Measurements from ENCODE around the gene MYBPC2.
"Not testable (repeated sequence)": the region's sequence is repeated elsewhere in the genome, so short reads cannot be mapped to it uniquely, and the experiment has no call there.

MYBPC2 gene

GRCh38 chr19:50435221-50435620 is 2.5 kb downstream of the MYBPC2 start:
- Histone ChIP-seq H3K36me3 (no peaks in the 10 kb centered on the region), H3K27ac (no peak overlapping the region), H3K9me3 (no peaks in the 10 kb centered on the region), H3K27me3 (peaks cover 5 to 70% of the 10 kb centered on the region in 2 donors), H3K4me3 (no peak overlapping the region), H3K4me1 (peaks cover 5 to 16% (median 15%) of the 10 kb centered on the region in 4 donors)
- DNase-seq, result no peak
- intact Hi-C loops (cut with DNase I; ENCODE audit: low total_unique reads), result no loop called here
- no peak for TF ChIP-seq CTCF (IDR thresholded peaks at IDR 0.05)

- no peaks in the 10 kb centered on the region for H3K9me3 ChIP-seq
- no peak overlapping the region for H3K27ac ChIP-seq
- no peaks in the 10 kb centered on the region for H3K36me3 ChIP-seq
- DNase-seq, result no peak
- no peak for TF ChIP-seq CTCF (IDR thresholded peaks at IDR 0.05)
- intact Hi-C loops (cut with DNase I; ENCODE audit: low total_unique reads), result no loop called here
- H3K4me1 ChIP-seq, result peaks cover 5 to 16% (median 15%) of the 10 kb centered on the region in 4 donors
- no peak overlapping the region for H3K4me3 ChIP-seq
- peaks cover 5 to 66% of the 10 kb centered on the region in 2 donors for H3K27me3 ChIP-seq
These were observed 2.9 kb downstream of the MYBPC2 start for GRCh38 chr19:50435627-50436026.

- no peaks in the 10 kb centered on the region for H3K4me1 ChIP-seq
- no peak overlapping the region for H3K4me3 ChIP-seq
- DNase-seq, result no peak
- H3K27ac ChIP-seq, result no peak overlapping the region
- no peak for TF ChIP-seq CTCF (IDR thresholded peaks at IDR 0.05)
- peaks cover 0 to 44% of the 10 kb centered on the region in 2 donors for H3K27me3 ChIP-seq
- intact Hi-C loops (cut with DNase I; ENCODE audit: low total_unique reads), result no loop called here
- no peaks in the 10 kb centered on the region for H3K9me3 ChIP-seq
- no peaks in the 10 kb centered on the region for H3K36me3 ChIP-seq
These were observed 5.3 kb downstream of the MYBPC2 start for GRCh38 chr19:50437862-50438449.

GRCh38 chr19:50439130-50439529 is 6.4 kb downstream of the MYBPC2 start:
- not testable (repeated sequence) for H3K36me3 ChIP-seq

GRCh38 chr19:50444059-50444458 is 11.4 kb downstream of the MYBPC2 start:
- no peak for DNase-seq
- no peak overlapping the region for H3K27ac ChIP-seq
- no peaks in the 10 kb centered on the region for H3K9me3 ChIP-seq
- no peaks in the 10 kb centered on the region for H3K4me1 ChIP-seq
- no peak overlapping the region for H3K4me3 ChIP-seq
- no peaks in the 10 kb centered on the region for H3K36me3 ChIP-seq
- H3K27me3 ChIP-seq, result peaks cover 0 to 4% of the 10 kb centered on the region in 2 donors
- TF ChIP-seq CTCF (IDR thresholded peaks at IDR 0.05), result no peak
- intact Hi-C loops (cut with DNase I; ENCODE audit: low total_unique reads), result no loop called here

More at GRCh38 chr19:50439130-50439529, 6.4 kb downstream of the MYBPC2 start:
- H3K4me1 ChIP-seq; H3K4me3 ChIP-seq; H3K27ac ChIP-seq; intact Hi-C loops (cut with DNase I; ENCODE audit: low total_unique reads); H3K9me3 ChIP-seq; DNase-seq: not testable (repeated sequence)
- H3K27me3 ChIP-seq, result peaks cover 0 to 32% of the 10 kb centered on the region in 2 donors

- no peak for TF ChIP-seq CTCF (IDR thresholded peaks at IDR 0.05)
- no peaks in the 10 kb centered on the region for H3K4me1 ChIP-seq
- no peak for DNase-seq
- no peaks in the 10 kb centered on the region for H3K9me3 ChIP-seq
- intact Hi-C loops (cut with DNase I; ENCODE audit: low total_unique reads), result no loop called here
- H3K27me3 ChIP-seq, result peaks cover 0 to 20% of the 10 kb centered on the region in 2 donors
- no peak overlapping the region for H3K27ac ChIP-seq
- H3K4me3 ChIP-seq, result no peak overlapping the region
- H3K36me3 ChIP-seq, result no peaks in the 10 kb centered on the region
These were observed 14.4 kb downstream of the MYBPC2 start for GRCh38 chr19:50447053-50447452.

Measured in tibial artery (tissue), 4 donors.